ENCODE data around the gene AMIGO2.
A peak's percentile ranks its signal among the peaks of the same experiment; 100 is the strongest.

The AMIGO2 gene

DNA sequence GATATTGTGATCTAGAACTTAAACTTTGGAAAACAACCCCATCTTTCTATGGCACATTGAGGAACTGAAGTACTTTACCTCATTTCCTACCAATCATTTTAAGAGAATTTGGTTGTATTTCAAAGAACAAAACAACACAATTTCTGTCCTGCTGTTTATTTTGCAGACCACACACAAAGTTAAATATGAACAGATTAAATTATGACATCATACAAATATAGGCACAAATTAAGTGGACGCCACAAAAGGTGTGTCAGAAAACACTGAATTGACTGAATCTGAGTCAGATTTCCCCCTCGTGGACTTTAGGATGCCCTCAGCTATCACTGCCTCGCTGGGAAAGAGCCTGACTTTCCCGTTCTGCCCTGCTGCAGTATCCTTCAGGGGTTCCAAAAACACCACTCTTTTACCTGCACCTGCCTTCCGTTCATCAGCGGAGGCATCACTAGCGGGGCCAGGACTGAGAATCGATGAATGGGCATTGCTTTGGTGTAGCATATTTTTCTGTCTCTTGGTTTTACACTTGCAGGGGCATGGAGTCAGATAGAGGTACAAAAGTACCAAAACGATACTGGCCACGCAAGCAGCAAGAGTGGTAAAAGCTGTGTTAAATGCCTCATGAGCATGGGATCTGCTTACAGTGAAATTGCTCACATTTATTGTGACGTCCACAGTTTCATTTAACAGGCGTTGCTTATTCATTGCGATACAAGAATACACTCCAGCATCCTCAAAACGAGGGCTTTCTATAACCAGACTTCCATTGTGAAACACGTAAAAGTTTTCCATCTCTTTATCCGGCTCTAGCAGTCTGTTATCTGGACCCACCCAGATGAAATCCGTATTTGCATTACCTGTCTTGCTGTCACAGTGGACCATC, 2.3 kb downstream of the AMIGO2 start:
- TF ChIP-seq, protein P1, sequence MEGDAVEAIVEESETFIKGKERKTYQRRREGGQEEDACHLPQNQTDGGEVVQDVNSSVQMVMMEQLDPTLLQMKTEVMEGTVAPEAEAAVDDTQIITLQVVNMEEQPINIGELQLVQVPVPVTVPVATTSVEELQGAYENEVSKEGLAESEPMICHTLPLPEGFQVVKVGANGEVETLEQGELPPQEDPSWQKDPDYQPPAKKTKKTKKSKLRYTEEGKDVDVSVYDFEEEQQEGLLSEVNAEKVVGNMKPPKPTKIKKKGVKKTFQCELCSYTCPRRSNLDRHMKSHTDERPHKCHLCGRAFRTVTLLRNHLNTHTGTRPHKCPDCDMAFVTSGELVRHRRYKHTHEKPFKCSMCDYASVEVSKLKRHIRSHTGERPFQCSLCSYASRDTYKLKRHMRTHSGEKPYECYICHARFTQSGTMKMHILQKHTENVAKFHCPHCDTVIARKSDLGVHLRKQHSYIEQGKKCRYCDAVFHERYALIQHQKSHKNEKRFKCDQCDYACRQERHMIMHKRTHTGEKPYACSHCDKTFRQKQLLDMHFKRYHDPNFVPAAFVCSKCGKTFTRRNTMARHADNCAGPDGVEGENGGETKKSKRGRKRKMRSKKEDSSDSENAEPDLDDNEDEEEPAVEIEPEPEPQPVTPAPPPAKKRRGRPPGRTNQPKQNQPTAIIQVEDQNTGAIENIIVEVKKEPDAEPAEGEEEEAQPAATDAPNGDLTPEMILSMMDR (conservative IDR thresholded peaks at IDR 0.05; ENCODE audit: control insufficient read depth, insufficient read depth, low read depth, low read length): no peak
- no peak for DNase-seq (ENCODE audit: low read depth)
- no peak overlapping the region for H3K4me3 ChIP-seq (ENCODE audit: control insufficient read depth, low read depth, low read length)

DNA sequence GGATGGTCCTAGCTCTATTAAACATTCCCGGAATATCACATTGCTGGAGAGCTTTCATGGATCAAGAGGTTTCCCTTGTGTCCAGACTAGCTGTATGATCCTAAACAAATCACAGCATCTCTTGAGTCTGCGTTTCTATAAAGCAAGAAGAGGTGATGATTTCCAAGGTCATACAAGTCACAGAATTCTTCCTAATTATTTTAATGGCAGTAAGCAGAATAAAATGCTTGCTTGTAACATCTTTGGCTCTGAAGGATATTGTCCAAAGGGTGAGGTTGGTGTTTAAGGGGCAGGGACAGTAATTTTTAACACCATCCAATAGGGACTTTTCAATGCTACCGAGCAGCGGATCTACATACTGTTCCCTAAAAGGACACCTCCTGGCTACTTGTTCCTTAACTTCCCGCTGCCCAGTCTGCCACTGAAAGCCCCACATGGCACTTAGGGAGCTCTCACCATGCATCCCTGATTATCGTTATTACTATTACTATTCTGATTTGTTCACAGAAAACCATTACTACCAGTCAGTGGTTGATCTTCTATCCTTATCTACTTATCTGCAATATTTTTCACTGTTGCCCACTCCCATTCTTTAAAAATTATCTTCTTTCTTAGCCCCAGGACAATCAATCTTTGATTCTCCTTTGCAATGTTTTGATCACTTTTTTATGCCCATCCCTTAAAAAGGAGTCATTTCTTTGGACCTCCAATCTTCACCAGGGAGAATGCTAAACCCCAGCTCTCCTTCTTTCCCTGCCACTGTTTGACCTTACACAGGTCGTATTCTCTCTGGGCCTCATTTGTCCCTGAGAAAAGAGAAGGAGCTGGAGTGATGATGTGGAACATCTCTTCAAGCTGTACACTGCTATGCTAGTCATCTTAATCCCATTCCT, 4.3 kb downstream of the AMIGO2 start:
- TF ChIP-seq, protein P1 (conservative IDR thresholded peaks at IDR 0.05; ENCODE audit: control insufficient read depth, insufficient read depth, low read depth, low read length): no peak
- H3K4me3 ChIP-seq (ENCODE audit: control insufficient read depth, low read depth, low read length): no peak overlapping the region
- DNase-seq (ENCODE audit: low read depth): no peak

GRCh38 chr12:47074757-47075156, 5.0 kb downstream of the AMIGO2 start:
- TF ChIP-seq, protein P1 (conservative IDR thresholded peaks at IDR 0.05; ENCODE audit: control insufficient read depth, insufficient read depth, low read depth, low read length): no peak
- no peak overlapping the region for H3K4me3 ChIP-seq (ENCODE audit: control insufficient read depth, low read depth, low read length)
- no peak for DNase-seq (ENCODE audit: low read depth)

DNA sequence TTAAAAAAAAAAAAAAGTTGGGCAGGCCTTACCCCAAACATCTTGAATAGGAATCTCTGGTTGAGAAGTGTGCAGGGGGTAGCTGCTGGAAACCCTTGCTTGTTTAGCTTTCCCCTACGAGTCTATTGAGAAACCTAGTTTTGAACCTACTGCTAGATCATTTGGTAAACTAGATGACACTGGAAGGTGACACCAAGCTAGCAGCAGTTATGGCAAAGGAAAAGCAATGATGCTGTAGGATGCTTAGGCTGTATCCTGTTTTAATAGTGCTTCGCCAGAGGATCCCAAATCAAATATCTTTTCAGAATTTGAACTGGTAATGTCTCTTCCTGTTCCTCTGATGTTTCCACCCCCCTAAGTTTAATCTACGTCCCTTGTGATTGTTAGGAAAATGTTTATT, 5.8 kb downstream of the AMIGO2 start:
- no peak overlapping the region for H3K4me3 ChIP-seq (ENCODE audit: control insufficient read depth, low read depth, low read length)
- TF ChIP-seq, protein P1 (conservative IDR thresholded peaks at IDR 0.05; ENCODE audit: control insufficient read depth, insufficient read depth, low read depth, low read length): no peak
- DNase-seq (ENCODE audit: low read depth): no peak

DNA sequence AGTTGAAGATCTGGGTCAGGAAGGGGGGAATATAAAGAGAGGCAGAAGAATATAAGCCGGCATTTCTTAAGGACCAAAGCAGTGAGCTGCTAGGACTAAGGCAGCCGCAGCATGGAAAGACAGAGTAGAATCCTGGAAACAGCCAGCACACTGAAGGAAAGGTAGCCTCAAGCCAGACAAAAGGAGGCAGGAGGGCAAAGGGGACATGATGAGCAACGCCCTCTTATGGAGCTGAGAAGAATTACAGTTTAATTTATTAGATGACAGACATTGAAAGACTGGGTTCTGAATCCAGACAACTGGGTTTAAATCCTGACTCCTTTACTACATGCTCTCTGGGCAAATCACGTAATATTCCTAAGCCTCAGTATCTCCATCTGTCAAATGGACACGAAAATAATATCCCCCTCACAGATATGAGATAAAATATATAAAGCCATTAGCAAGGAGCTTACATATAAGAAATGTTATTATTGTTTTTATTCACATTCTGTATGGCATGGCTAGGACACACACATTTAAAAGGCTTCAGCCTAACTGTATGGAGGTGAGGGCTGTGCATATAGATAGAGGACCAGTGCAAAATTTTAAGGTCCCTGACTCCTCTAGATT, 8.4 kb downstream of the AMIGO2 start:
- TF ChIP-seq, protein P1 (conservative IDR thresholded peaks at IDR 0.05; ENCODE audit: control insufficient read depth, insufficient read depth, low read depth, low read length): peak; percentile 58
- H3K4me3 ChIP-seq (ENCODE audit: control insufficient read depth, low read depth, low read length): no peak overlapping the region
- DNase-seq (ENCODE audit: low read depth): no peak

GRCh38 chr12:47070310-47070709, 9.4 kb downstream of the AMIGO2 start:
- TF ChIP-seq, protein P1 (conservative IDR thresholded peaks at IDR 0.05; ENCODE audit: control insufficient read depth, insufficient read depth, low read depth, low read length): no peak
- H3K4me3 ChIP-seq (ENCODE audit: control insufficient read depth, low read depth, low read length): no peak overlapping the region
- no peak for DNase-seq (ENCODE audit: low read depth)

All from fibroblast of mammary gland (primary cell).